ENCODE results near the gene PMM2. TPM values are rescaled to one million over a fixed set of nuclear protein-coding genes. Genes with fewer than 3 reads are reported as not detected.
"Not testable (repeated sequence)": the region's sequence is repeated elsewhere in the genome, so short reads cannot be mapped to it uniquely, and the experiment has no call there.

Gene PMM2
- polyA plus RNA-seq, 4 donors, result 18.1 to 26.1 (median 21.3) TPM

DNA sequence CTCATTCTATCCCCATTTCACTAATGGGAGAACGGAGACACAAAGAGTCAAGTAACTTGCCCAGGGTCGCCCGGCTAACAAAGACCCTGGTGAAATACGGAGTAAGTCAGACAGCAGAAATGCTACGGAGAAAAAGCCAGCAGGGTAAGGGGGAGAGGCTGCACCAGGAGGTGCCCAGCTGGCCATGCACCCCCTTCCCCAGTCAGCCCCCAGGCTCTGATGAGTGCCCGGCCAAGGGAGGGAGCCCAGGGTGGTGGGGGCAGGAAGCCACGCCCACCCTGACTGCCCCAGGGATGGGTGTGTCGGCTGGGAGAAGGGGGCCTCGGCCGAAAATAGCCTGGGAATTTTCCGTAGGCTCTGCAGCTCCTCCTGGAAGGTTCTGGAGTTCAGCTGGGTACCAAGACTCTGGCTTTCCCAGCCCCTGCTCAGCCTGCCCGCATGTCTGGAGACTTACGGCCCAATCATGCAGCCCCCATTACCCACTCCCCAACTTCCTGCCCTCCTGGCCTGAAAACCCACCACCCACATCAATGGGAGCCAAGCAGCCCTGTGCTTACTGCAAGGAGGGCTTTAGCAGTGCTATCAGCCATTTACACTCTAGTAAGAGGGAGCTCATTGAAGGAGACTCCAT, 67.0 kb downstream of the PMM2 start:
- DNase-seq (ENCODE audit: low read depth in 4 of 4, low spot score in 2 of 4), result no peak

GRCh38 chr16:8865145-8865882, 67.7 kb downstream of the PMM2 start:
- DNase-seq (ENCODE audit: low read depth in 4 of 4, low spot score in 2 of 4), result no peak

GRCh38 chr16:8866118-8866883, 68.7 kb downstream of the PMM2 start:
- no peak for DNase-seq (ENCODE audit: low read depth in 4 of 4, low spot score in 2 of 4)

DNA sequence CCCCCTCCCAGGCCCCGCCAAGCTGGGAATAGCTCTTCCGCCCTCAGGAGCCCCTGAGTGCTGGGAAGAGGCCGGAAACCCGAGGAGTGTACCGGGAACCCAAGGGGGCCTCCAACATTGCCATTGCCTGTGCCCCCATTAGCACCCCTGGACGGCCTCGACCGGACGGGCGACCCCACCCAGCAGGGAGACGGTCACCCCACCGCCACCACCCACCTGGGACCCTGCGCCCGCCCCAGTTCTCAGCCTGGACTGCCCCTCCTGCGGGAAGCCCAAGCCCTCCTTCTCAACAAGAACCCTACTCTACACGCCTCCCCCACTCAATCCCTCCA, 69.2 kb downstream of the PMM2 start:
- DNase-seq (ENCODE audit: low read depth in 4 of 4, low spot score in 2 of 4), result no peak

DNA sequence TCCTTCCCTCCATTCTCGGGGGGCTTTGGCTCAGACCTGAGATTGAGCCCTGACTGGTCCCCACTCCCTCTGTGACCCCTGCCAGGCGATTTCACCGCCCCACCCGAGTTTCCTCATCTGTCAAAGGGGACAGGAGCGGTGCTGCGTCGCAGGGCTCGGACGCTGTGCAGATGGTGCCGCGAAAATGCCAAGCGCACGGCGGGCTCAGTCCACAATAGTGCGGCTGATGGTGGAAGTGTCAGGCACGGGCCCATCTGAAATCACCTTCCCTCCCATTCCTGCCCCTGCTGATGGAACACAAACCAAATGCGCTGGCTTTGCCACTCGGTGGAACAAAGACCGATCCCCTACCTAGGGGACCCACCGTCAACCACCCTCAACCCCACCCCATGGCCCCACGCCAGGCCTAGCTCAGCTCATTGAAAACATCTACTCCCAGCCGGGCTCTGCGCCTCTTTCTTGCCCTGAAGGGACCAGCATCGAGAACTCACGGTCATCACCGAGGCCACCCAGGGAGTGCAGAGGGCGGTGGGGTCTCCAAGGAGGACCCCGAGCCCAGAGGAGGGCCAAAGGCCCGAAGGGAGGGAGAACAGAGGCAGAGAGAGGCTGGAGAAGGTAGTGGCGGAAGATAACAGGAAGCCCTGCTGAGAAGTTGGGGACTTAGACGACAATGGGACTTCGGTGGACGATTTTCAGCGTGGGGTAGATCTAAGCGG, 69.7 kb downstream of the PMM2 start:
- DNase-seq (ENCODE audit: low read depth in 4 of 4, low spot score in 2 of 4), result no peak

- DNase-seq (ENCODE audit: low read depth in 4 of 4, low spot score in 2 of 4), result no peak
Measured at GRCh38 chr16:8867932-8868415, 70.3 kb downstream of the PMM2 start.

DNA sequence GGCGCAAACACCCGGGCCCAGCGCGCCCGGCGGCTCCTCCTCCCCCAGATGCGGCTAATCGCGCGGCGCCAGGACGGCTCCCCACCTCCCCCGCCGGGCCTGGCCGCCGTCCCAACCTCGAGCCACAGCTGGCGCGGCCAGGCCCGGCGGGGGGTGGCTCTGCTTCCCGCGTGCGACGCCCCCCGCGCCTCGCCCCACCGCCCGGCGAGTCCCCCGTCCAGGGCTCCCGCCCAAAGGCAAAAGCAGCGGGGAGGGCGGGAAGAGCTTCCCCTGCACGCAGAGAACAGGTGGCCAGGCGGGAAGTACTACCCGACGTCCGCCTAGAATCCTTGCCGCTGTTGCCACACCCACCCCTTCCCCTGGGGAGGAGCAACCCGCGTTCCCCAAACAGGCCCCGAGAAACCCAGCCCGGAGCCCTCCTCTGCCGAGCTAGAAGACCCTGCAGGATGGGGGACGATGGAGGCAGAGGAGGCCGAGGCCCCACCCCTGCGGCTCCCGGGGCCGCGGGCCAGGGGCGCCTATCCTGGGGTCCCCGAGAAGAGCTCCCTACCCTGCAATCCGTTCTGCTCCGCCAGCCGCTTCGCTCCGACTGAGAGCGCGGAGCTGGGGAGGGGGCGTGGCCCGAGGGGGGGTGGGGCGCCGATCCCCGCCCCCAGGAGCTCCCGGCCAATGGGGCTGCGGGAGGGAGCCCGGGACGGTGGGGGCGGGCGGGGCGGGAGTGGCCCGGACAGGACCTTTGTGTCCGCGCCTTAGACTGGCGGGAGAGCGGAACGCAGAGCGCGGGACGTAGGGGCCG, 71.0 kb downstream of the PMM2 start, which contains the start of gene CARHSP1:
TSS of gene CARHSP1 (minus strand) at position 591 of the 796 bp plus-strand sequence. CDS start 9,678 bp downstream, outside the sequence.
- peak; percentile 64 to 81 (median 78) for DNase-seq (ENCODE audit: low read depth in 4 of 4, low spot score in 2 of 4)

- DNase-seq (ENCODE audit: low read depth in 4 of 4, low spot score in 2 of 4), result no peak
Measured at GRCh38 chr16:8869212-8869987, 71.8 kb downstream of the PMM2 start.

- DNase-seq (ENCODE audit: low read depth in 4 of 4, low spot score in 2 of 4), result not testable (repeated sequence)
Measured at GRCh38 chr16:8869988-8870241, 72.3 kb downstream of the PMM2 start.

DNA sequence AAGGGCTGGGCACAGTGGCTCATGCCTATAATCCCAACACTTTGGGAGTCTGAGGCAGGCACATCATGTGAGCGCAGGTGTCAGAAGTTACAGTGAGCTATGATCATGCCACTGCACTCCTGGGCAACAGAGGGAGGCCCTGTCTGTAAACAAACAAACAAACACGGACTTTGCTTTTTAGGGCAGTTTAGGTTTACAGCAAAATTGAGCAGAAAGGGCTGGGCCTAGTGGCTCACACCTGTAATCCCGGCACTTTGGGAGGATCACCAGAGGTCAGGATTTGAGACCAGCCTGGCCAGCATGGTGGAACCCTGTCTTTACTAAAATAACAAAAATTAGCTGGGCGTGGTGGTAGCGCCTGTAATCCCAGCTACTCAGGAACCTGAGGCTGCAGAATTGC, 74.4 kb downstream of the PMM2 start:
- no peak for DNase-seq (ENCODE audit: low read depth in 4 of 4, low spot score in 2 of 4)

- no peak for DNase-seq (ENCODE audit: low read depth in 4 of 4, low spot score in 2 of 4)
Measured at GRCh38 chr16:8872967-8873865, 75.6 kb downstream of the PMM2 start.

- not testable (repeated sequence) for DNase-seq (ENCODE audit: low read depth in 4 of 4, low spot score in 2 of 4)
Measured at GRCh38 chr16:8873866-8874195, 76.2 kb downstream of the PMM2 start.

DNA sequence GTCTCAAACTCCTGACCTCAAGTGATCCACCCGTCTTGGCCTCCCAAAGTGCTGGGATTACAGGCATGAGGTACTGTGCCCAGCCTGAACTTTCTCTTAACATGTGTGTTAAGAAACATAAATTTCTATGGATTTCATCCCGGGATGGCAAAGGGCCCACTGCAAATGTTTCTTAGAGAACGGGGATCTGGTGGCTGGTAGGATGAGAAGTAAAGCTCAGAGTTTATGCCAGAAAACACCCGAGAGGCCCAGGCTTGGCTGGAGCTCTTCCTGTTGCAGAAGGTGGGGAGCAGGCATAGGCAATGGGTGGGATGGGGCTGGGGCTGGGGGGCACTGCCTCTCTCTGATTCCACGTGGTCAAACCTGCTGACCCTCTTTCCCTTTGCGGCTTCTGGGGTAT, 76.7 kb downstream of the PMM2 start:
- no peak for DNase-seq (ENCODE audit: low read depth in 4 of 4, low spot score in 2 of 4)

DNA sequence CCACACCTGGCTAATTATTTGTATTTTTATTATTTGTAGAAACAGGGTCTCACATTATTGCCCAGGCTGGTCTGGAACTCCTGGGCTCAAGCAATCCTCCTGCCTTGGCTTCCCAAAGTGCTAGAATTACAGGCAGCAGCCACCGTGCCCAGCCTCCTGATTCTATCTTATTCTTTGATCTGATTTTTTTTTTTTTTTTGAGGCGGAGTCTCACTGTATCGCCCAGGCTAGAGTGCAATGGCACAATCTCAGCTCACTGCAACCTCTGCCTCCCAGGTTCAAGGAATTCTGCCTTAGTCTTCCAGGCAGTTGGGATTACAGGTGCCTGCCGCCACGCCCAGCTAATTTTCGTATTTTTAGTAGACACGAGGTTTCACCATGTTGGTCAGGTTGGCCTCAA, 77.7 kb downstream of the PMM2 start:
- not testable (repeated sequence) for DNase-seq (ENCODE audit: low read depth in 4 of 4, low spot score in 2 of 4)

DNA sequence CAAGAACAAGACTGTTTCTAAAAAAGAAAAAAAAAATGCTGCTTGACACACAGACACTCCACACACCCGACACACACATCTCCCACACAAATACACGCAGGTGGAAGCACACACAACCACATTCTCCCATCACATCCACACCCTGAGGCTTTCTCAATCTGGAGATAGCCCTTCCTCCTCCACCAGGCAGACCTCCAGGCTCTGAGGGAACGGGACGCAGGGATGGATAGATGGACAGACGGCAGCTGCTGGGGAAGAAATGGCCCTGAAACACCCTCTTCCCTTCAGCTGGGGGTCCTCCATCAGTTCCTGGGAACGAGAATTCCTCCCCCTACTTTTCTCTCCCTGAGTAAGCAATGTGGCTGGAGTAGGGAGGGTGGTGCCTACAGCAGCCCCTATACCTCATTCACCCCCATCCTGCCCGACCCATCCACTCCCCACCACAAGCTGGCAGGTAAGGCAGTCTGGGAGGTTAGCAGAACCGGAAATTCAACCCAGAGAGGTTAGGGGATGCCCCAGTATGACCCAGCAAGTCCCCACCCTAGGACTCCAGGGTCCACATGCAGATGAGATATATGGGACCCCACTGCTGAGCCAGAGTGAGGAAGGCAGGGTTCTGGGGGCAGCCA, 80.4 kb downstream of the PMM2 start:
- no peak for DNase-seq (ENCODE audit: low read depth in 4 of 4, low spot score in 2 of 4)

- no peak for DNase-seq (ENCODE audit: low read depth in 4 of 4, low spot score in 2 of 4)
Measured at GRCh38 chr16:8878523-8878911, 80.9 kb downstream of the PMM2 start.

DNA sequence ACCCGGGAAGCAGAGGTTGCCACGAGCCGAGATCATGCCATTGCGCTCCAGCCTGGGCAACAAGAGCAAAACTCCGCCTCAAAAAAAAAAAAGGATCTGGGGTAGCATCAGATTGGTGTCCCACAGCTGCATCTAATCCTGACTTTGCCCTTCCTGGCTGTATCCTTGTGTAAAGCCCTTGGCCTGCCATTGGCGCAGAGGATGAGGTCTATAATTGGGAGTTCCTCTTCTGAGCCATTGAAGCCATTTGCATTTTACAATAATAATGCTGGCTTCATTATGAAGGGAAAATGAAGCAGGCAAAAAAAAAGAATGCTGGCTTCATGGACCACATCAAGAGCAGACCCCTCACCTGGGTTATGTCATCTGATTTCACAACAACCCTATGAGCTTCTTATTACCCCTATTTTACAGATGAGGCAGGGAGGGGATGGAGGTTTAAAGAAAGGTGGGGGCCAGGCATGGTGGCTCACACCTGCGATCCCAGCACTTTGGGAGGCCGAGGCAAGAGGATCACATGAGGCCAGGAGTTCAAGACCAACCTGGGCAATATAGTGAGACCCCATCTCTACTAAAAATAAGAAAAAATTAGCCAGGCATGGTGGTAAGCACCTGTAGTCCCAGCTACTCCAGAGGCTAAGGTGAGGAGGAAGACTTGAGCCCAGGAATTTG, 83.3 kb downstream of the PMM2 start:
- no peak for DNase-seq (ENCODE audit: low read depth in 4 of 4, low spot score in 2 of 4)

All from left renal cortex interstitium (tissue), 4 donors.